ENCODE measurements around the gene ARHGEF28.

DNA sequence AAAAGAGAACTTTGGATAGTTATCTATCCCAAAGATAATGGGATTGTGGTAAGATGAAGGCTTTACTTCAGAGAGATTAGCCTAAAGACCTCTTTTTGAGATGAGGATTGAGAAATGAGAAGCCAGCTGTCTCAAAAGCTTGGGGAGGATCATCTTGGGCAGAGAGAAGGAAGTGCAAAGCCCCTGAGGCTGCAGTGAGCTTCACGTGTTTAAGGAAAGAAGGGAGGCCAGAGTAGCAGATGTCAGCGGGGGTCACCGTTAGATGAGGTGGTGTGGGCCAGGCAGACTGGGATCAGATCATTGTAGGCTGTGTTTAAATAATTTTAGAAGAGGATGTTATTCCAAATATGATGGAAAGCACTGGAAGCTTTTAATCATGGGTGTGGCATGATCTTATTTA lies 270.1 kb downstream of the ARHGEF28 start:
- TF ChIP-seq, protein P1, sequence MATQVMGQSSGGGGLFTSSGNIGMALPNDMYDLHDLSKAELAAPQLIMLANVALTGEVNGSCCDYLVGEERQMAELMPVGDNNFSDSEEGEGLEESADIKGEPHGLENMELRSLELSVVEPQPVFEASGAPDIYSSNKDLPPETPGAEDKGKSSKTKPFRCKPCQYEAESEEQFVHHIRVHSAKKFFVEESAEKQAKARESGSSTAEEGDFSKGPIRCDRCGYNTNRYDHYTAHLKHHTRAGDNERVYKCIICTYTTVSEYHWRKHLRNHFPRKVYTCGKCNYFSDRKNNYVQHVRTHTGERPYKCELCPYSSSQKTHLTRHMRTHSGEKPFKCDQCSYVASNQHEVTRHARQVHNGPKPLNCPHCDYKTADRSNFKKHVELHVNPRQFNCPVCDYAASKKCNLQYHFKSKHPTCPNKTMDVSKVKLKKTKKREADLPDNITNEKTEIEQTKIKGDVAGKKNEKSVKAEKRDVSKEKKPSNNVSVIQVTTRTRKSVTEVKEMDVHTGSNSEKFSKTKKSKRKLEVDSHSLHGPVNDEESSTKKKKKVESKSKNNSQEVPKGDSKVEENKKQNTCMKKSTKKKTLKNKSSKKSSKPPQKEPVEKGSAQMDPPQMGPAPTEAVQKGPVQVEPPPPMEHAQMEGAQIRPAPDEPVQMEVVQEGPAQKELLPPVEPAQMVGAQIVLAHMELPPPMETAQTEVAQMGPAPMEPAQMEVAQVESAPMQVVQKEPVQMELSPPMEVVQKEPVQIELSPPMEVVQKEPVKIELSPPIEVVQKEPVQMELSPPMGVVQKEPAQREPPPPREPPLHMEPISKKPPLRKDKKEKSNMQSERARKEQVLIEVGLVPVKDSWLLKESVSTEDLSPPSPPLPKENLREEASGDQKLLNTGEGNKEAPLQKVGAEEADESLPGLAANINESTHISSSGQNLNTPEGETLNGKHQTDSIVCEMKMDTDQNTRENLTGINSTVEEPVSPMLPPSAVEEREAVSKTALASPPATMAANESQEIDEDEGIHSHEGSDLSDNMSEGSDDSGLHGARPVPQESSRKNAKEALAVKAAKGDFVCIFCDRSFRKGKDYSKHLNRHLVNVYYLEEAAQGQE (IDR thresholded peaks at IDR 0.05; ENCODE audit: insufficient read depth in 1 of 2, low read depth in 2 of 2, low read length in 2 of 2): no peak
- no peak for TF ChIP-seq TAF1 (IDR thresholded peaks at IDR 0.05; ENCODE audit: borderline replicate concordance, insufficient read depth, low read length)
- no peak for TF ChIP-seq POLR2AphosphoS5 (IDR thresholded peaks at IDR 0.05; ENCODE audit: low read depth, low read length)
- no peak for TF ChIP-seq FOXP2 (optimal IDR thresholded peaks at IDR 0.05; ENCODE audit: borderline replicate concordance, extremely low read depth, extremely low read length, insufficient read depth)
